Glutamatergic neuron (in vitro differentiated cells): ENCODE results near the gene LEKR1. TPM values are rescaled to one million over a fixed set of nuclear protein-coding genes. Genes with fewer than 3 reads are reported as not detected.

Experiments used
- DNase-seq: peaks from one replicate; pipeline ENCODE4 v3.0.0; 2022
- H3K27ac Mint-ChIP-seq: one replicate; pipeline ENCODE4 v1.8.0; 2020; ENCODE audit warnings: mild to moderate bottlenecking, mixed read lengths, inconsistent platforms; ENCODE audit not compliant: unreplicated experiment
- H3K27me3 Mint-ChIP-seq: one replicate; pipeline ENCODE4 v1.8.0; 2020; ENCODE audit warnings: mild to moderate bottlenecking, moderate library complexity, mixed read lengths, inconsistent platforms; ENCODE audit not compliant: unreplicated experiment
- H3K36me3 Mint-ChIP-seq: one replicate; pipeline ENCODE4 v1.8.0; 2020; ENCODE audit warnings: mild to moderate bottlenecking, mixed read lengths, inconsistent platforms; ENCODE audit not compliant: unreplicated experiment
- H3K4me1 Mint-ChIP-seq: one replicate; pipeline ENCODE4 v1.8.0; 2020; ENCODE audit warnings: mild to moderate bottlenecking, low read depth, mixed read lengths, inconsistent platforms; ENCODE audit not compliant: unreplicated experiment
- H3K4me3 Mint-ChIP-seq: one replicate; pipeline ENCODE4 v1.8.0; 2020; ENCODE audit warnings: mild to moderate bottlenecking, mixed read lengths, inconsistent platforms; ENCODE audit not compliant: unreplicated experiment
- H3K9me3 Mint-ChIP-seq: one replicate; pipeline ENCODE4 v1.8.0; 2020; ENCODE audit warnings: mild to moderate bottlenecking, moderate library complexity, mixed read lengths, inconsistent platforms; ENCODE audit not compliant: unreplicated experiment
- CTCF ChIP-seq: fragments of 200-600 bp; sonication (generic); IDR thresholded peaks from one replicate; pipeline ENCODE4 v1.5.0; 2021; ENCODE audit not compliant: partially characterized antibody, unreplicated experiment
- total RNA-seq: library from RNA; stranded (reverse); fragmentation: NEBNext Ultra II Directional; extraction: Animal tissue kit (Norgen Biotek cat#: 25700); gene quantifications from one replicate; pipeline ENCODE4 v1.2.1, GENCODE V29; 2021; ENCODE audit not compliant: unreplicated experiment

Gene LEKR1
- total RNA-seq, 1 donor from 2014 or later = 0.56 TPM

GRCh38 chr3:156975721-156976120, 149.6 kb downstream of the LEKR1 start:
- Mint-ChIP-seq H3K4me3 (no peak overlapping the region), H3K27ac (no peak overlapping the region), H3K27me3 (no peaks in the 10 kb centered on the region), H3K36me3 (no peaks in the 10 kb centered on the region), H3K4me1 (no peaks in the 10 kb centered on the region), H3K9me3 (no peaks in the 10 kb centered on the region)
- no peak for TF ChIP-seq CTCF
- DNase-seq = no peak

- no peaks in the 10 kb centered on the region for H3K36me3 Mint-ChIP-seq
- no peaks in the 10 kb centered on the region for H3K27me3 Mint-ChIP-seq
- no peak for DNase-seq
- H3K9me3 Mint-ChIP-seq = no peaks in the 10 kb centered on the region
- TF ChIP-seq CTCF = no peak
- no peak overlapping the region for H3K27ac Mint-ChIP-seq
- no peaks in the 10 kb centered on the region for H3K4me1 Mint-ChIP-seq
- H3K4me3 Mint-ChIP-seq = no peak overlapping the region
Observed at GRCh38 chr3:156976933-156977332, 150.8 kb downstream of the LEKR1 start.

GRCh38 chr3:156978481-156978961, 152.4 kb downstream of the LEKR1 start:
- TF ChIP-seq CTCF = no peak
- H3K4me1 Mint-ChIP-seq = peaks cover 2% of the 10 kb centered on the region
- H3K27me3 Mint-ChIP-seq = no peaks in the 10 kb centered on the region

GRCh38 chr3:156981005-156981404, 154.9 kb downstream of the LEKR1 start:
- DNase-seq = no peak
- Mint-ChIP-seq H3K4me3 (no peak overlapping the region), H3K4me1 (peaks cover 3% of the 10 kb centered on the region), H3K9me3 (no peaks in the 10 kb centered on the region), H3K27me3 (no peaks in the 10 kb centered on the region), H3K27ac (no peak overlapping the region), H3K36me3 (no peaks in the 10 kb centered on the region)
- TF ChIP-seq CTCF = no peak

More at GRCh38 chr3:156978481-156978961, 152.4 kb downstream of the LEKR1 start:
- no peaks in the 10 kb centered on the region for H3K9me3 Mint-ChIP-seq
- H3K36me3 Mint-ChIP-seq = no peaks in the 10 kb centered on the region
- no peak for DNase-seq
- H3K4me3 Mint-ChIP-seq = no peak overlapping the region
- no peak overlapping the region for H3K27ac Mint-ChIP-seq

- no peak for DNase-seq
- Mint-ChIP-seq H3K36me3 (no peaks in the 10 kb centered on the region), H3K27me3 (no peaks in the 10 kb centered on the region), H3K9me3 (no peaks in the 10 kb centered on the region), H3K4me1 (peaks cover 3% of the 10 kb centered on the region), H3K27ac (no peak overlapping the region), H3K4me3 (no peak overlapping the region)
- TF ChIP-seq CTCF = no peak
Observed at GRCh38 chr3:156983559-156983958, 157.4 kb downstream of the LEKR1 start.
